LNCAP (cell line): Measurements from ENCODE around the gene RASGRP1.

Source experiments
- TF ChIP-seq, protein P1 (sequence below): fragments of 450-650 bp; IDR thresholded peaks from 2 replicates; pipeline ENCODE4 v1.5.1; 2017; ENCODE audit warnings: mild to moderate bottlenecking

RASGRP1 gene

DNA sequence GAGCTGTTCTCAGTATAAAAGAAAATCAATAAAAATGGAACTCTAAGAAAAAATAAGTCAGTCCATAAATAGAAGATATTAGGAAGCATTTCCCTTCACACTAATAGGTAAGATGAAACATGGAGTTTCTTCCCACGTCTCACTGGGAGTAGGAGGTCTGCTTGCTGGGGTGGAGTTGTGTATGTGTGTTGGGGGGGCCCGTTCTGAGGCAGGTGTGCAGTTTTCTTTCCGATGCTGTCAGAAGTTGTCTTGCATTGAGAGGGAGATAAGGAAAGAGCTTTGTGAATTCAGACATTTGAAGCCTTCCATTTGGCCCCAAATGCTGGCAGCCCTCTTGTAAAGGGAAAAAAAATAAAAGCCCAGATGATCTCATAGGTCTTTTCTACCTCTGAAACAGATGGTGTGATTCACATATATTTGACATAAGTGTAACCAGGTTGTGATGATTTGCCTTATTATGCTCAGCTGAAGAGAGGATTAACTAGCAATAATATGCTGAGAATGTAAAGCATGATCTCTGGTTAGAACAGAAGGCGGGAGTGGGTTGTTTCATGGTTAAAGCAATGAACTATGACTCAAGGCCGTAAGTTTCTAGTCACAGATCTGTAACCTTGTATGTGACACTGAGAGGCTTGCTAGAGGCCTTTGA is 8.8 kb downstream of the RASGRP1 start:
- TF ChIP-seq, protein P1, sequence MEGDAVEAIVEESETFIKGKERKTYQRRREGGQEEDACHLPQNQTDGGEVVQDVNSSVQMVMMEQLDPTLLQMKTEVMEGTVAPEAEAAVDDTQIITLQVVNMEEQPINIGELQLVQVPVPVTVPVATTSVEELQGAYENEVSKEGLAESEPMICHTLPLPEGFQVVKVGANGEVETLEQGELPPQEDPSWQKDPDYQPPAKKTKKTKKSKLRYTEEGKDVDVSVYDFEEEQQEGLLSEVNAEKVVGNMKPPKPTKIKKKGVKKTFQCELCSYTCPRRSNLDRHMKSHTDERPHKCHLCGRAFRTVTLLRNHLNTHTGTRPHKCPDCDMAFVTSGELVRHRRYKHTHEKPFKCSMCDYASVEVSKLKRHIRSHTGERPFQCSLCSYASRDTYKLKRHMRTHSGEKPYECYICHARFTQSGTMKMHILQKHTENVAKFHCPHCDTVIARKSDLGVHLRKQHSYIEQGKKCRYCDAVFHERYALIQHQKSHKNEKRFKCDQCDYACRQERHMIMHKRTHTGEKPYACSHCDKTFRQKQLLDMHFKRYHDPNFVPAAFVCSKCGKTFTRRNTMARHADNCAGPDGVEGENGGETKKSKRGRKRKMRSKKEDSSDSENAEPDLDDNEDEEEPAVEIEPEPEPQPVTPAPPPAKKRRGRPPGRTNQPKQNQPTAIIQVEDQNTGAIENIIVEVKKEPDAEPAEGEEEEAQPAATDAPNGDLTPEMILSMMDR, result no peak

DNA sequence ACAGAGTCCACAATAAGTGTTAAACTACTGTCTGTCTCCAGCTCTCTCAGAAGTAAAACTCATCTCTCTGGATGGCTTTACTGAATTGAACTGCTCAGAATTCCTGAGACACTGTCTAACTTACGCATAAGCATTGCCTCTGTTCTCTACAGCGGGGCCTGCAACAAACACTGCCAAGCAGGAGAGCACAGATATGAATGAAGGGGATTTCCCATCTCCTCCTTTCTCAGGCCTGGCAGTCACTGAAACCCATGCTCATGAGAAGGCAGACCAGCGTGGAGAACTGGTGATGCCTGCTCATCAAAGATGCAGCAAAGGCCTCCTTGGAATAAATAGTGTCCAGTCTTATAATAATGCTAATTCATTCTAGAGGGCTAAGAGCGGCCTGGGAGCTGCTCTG is 10.3 kb downstream of the RASGRP1 start:
- TF ChIP-seq, protein P1, result no peak

DNA sequence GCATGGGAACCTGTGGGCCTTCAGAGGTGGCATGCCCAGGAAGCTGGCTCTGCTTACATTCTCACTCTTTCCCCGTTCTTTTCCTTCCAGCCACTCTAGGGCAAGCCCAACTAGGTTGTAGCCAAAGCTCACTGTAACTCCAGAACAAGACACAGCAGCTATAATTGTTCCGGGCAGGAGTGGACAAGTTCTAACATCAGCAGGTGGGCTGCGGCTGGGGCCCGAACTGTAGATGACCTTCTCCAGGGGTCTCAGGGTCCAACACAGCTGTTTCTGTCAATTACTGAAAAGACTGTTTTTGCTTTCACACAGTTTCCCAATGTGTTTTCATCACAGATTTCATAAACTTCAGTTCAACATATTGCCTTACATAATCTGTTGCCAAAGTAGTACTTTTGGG is 11.5 kb downstream of the RASGRP1 start:
- TF ChIP-seq, protein P1, result no peak

DNA sequence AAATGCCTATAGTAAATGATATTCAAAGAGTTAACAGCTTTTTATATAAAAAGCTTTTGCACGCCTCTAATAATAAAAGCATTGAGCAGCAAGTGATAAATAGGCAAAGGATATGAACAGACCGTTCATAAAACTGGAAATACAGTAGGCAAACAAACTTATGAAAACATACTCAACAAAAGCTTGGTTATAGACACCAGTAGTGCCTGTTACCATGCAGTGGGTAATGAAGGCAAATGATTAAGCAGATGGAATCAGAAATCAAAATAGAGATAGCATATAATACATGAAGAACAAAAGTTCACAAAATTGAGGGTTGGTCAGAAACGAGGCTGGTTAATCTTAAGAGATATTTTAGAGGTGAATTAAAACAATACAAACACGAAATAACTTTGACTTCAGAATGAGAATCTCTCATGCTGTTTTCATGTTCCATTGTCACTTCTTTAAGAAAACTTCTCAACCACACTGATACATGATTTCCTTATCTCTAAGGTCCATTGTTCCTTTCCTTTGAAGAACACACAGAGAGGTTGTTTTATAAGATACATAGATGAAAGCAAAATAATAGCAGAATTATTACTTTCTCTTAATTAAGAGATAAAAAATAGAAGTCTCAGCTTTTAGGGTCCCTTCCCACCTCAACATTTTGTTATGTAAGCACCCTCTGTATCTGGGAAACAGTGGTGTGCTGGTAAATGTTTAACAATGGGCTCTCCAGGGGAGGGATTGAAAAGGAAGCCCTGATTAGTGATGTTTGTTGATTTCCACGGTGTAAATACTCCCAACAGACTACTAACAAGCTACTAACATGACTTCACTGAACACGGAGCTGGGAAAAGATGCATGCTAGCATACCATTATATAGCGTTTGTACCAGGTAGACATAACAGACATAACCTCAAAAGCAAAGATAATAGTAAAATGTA is 12.6 kb downstream of the RASGRP1 start:
- TF ChIP-seq, protein P1, result no peak

DNA sequence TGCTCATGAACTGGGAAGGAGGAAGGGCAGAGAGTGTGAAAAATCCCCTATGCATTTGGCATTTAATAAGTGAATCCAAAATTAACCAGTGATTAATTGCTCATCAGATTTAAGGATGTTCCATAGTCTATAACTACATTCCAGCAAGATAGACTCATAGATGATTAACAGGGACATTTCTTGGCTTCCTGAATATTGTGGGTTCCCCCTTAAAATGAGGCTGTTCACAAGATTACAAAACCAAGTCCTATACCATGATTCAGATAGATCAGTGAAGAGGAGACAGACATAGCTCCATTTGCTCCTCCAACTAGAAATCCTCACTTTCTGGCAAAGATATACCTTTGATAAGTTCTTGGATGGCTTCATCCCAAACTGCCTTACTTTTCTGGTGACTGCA is 15.4 kb downstream of the RASGRP1 start:
- TF ChIP-seq, protein P1, result no peak

DNA sequence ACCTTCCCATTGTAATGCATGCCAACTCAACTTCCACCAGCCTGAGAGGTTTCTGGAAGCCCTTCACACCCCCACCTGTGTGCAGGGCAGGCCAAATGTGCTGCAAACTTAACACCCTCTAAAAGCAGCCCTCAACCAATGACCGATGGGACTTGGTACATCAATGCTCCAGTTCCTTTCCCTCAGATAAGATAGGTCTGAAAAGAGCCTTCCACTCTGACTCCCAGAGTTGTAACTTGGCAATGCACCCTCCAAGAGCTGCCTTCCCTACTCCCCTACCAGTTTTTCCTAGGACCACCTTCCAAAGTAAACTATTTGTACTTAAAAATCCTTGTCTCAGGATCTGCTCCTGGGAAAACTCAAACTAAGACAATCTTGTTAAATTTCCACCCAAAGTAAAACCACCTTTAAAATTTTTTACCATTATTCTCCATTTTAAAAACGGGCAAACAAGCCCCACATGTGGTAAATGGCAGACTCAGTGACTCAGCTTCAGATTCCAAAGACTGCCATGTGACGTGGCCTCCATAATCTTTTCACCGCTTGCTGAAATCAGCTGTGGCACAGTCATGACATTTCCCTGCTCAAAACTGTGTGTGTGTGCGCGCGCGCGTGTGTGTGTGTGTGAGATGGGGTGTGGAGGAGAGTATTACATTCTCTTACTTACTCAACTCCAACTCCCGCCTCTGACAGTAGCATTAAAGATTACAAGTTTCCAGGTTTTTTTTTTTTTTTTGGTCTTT is 17.2 kb downstream of the RASGRP1 start:
- TF ChIP-seq, protein P1, result no peak

DNA sequence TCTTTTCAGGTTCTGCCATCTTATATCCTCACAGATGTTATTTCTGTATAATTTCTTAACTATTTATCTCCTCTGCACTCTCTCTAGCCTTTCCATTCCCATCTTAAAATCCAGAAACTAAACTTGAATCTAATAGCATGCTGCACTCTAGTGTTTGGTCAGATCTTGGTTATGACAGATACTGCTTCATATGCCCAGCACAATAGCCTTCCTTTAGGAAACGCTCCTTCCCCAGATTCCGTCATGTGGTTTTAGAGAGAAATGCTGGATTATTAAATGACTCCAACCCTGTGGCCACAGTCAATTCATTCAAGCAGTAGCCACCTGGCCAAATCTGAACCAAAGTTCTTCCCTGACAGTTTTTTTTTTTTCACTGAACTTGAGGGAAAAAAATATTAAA is 19.4 kb downstream of the RASGRP1 start:
- TF ChIP-seq, protein P1, result no peak
